Effector memory CD8-positive, alpha-beta T cell (primary cell): ENCODE data around the gene PLCB2.

ENCODE experiments used
- ATAC-seq: fragments of 150-1000 bp; cut with Tn5 transposase; replicated peaks from 2 replicates; pipeline ENCODE4 v1.10.0; 2021; ENCODE audit warnings: mild to moderate bottlenecking, moderate library complexity
- DNase-seq, 3 experiments: peaks; one replicate each; pipeline ENCODE4 v3.0.0; 2021
- H3K27ac Mint-ChIP-seq, 2 donors: one replicate each; pipeline ENCODE4 v1.8.0; 2022; ENCODE audit warnings: mild to moderate bottlenecking in 2 of 2, mixed read lengths in 2 of 2, moderate library complexity in 2 of 2
- H3K27me3 Mint-ChIP-seq, 2 donors: one replicate each; pipeline ENCODE4 v1.8.0; 2022; ENCODE audit warnings: mixed read lengths in 2 of 2
- H3K36me3 Mint-ChIP-seq: one replicate; pipeline ENCODE4 v1.8.0; 2022; ENCODE audit warnings: mild to moderate bottlenecking, moderate library complexity, mixed read lengths; ENCODE audit not compliant: insufficient read depth
- H3K4me1 Mint-ChIP-seq, 2 donors: one replicate each; pipeline ENCODE4 v1.8.0; 2022; ENCODE audit warnings: low read depth in 2 of 2, mixed read lengths in 2 of 2
- H3K4me3 Mint-ChIP-seq, 2 donors: one replicate each; pipeline ENCODE4 v1.8.0; 2022; ENCODE audit warnings: mild to moderate bottlenecking in 2 of 2, mixed read lengths in 2 of 2, moderate library complexity in 2 of 2
- H3K9me3 Mint-ChIP-seq, 2 donors: one replicate each; pipeline ENCODE4 v1.8.0; 2022; ENCODE audit warnings: mixed read lengths in 2 of 2

Gene PLCB2

GRCh38 chr15:40279437-40280141, 28.1 kb downstream of the PLCB2 start:
- DNase-seq = peak; percentile 63 to 68 (median 67)
- Mint-ChIP-seq H3K9me3 (no peaks in the 10 kb centered on the region), H3K27me3 (peaks cover 6 to 42% of the 10 kb centered on the region in 2 donors), H3K36me3 (no peaks in the 10 kb centered on the region), H3K4me3 (peak overlapping the region in 1 of 2 donors; percentile 76), H3K4me1 (peaks cover 3 to 4% of the 10 kb centered on the region in 2 donors), H3K27ac (no peak overlapping the region)
- ATAC-seq = peak; percentile 23

- ATAC-seq (no peak), DNase-seq (no peak)
- Mint-ChIP-seq H3K4me1 (peaks cover 5 to 9% of the 10 kb centered on the region in 2 donors), H3K27ac (no peak overlapping the region), H3K4me3 (no peak overlapping the region), H3K27me3 (peaks cover 6 to 42% of the 10 kb centered on the region in 2 donors), H3K9me3 (no peaks in the 10 kb centered on the region), H3K36me3 (no peaks in the 10 kb centered on the region)
Observed at GRCh38 chr15:40278026-40278425, 29.7 kb downstream of the PLCB2 start.

GRCh38 chr15:40277471-40277870, 30.3 kb downstream of the PLCB2 start:
- ATAC-seq (no peak), DNase-seq (no peak)
- no peak overlapping the region for H3K4me3 Mint-ChIP-seq
- H3K36me3 Mint-ChIP-seq = no peaks in the 10 kb centered on the region
- no peak overlapping the region for H3K27ac Mint-ChIP-seq
- H3K9me3 Mint-ChIP-seq = no peaks in the 10 kb centered on the region
- H3K4me1 Mint-ChIP-seq = peaks cover 5 to 9% of the 10 kb centered on the region in 2 donors
- H3K27me3 Mint-ChIP-seq = peaks cover 6 to 42% of the 10 kb centered on the region in 2 donors

DNA sequence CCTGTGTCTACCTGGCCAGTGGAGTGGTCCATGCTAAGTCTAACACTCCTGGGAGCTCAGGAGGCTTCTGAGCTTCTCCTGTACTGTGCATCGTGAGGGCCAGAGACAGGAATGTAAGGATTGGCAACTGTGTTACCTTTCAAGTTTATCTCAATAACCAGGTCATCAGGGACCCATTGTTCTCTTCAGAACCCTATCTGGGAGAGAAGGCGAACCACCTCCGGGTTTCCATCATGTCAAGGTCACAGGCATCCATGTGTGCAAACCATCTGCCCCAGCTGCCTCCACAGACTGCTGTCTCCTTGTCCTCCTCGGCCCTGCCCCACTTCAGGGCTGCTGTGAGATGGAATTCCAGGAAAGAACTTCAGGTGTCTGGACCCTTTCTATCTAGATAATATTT, 30.8 kb downstream of the PLCB2 start:
- Mint-ChIP-seq H3K27ac (no peak overlapping the region), H3K4me3 (no peak overlapping the region), H3K27me3 (peaks cover 6 to 42% of the 10 kb centered on the region in 2 donors), H3K36me3 (no peaks in the 10 kb centered on the region), H3K4me1 (peaks cover 5 to 9% of the 10 kb centered on the region in 2 donors), H3K9me3 (no peaks in the 10 kb centered on the region)
- DNase-seq (no peak), ATAC-seq (no peak)

DNA sequence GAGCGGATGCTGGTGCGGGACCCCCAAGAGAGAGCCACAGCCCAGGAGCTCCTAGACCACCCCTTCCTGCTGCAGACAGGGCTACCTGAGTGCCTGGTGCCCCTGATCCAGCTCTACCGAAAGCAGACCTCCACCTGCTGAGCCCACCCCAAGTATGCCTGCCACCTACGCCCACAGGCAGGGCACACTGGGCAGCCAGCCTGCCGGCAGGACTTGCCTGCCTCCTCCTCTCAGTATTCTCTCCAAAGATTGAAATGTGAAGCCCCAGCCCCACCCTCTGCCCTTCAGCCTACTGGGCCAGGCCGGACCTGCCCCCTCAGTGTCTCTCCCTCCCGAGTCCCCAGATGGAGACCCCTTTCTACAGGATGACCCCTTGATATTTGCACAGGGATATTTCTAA, 31.8 kb downstream of the PLCB2 start:
- Mint-ChIP-seq H3K9me3 (no peaks in the 10 kb centered on the region), H3K27me3 (peaks cover 6 to 37% of the 10 kb centered on the region in 2 donors), H3K27ac (no peak overlapping the region), H3K4me1 (peaks cover 3 to 9% of the 10 kb centered on the region in 2 donors), H3K4me3 (no peak overlapping the region), H3K36me3 (no peaks in the 10 kb centered on the region)
- ATAC-seq (no peak), DNase-seq (no peak)

GRCh38 chr15:40275523-40275922, 32.2 kb downstream of the PLCB2 start:
- no peak overlapping the region for H3K27ac Mint-ChIP-seq
- no peak for ATAC-seq
- peaks cover 6 to 33% of the 10 kb centered on the region in 2 donors for H3K27me3 Mint-ChIP-seq
- H3K4me3 Mint-ChIP-seq = no peak overlapping the region
- no peak for DNase-seq
- no peaks in the 10 kb centered on the region for H3K36me3 Mint-ChIP-seq
- H3K9me3 Mint-ChIP-seq = no peaks in the 10 kb centered on the region
- peaks cover 3 to 9% of the 10 kb centered on the region in 2 donors for H3K4me1 Mint-ChIP-seq

GRCh38 chr15:40274350-40275274, 33.1 kb downstream of the PLCB2 start:
- peaks cover 6 to 28% of the 10 kb centered on the region in 2 donors for H3K27me3 Mint-ChIP-seq
- H3K4me3 Mint-ChIP-seq = no peak overlapping the region
- H3K27ac Mint-ChIP-seq = no peak overlapping the region
- peak; percentile 89 to 94 (median 91) for DNase-seq
- peak; percentile 90 for ATAC-seq
- no peaks in the 10 kb centered on the region for H3K36me3 Mint-ChIP-seq
- H3K4me1 Mint-ChIP-seq = peaks cover 7 to 9% of the 10 kb centered on the region in 2 donors
- no peaks in the 10 kb centered on the region for H3K9me3 Mint-ChIP-seq

- ATAC-seq (no peak), DNase-seq (no peak)
- peaks cover 6 to 7% of the 10 kb centered on the region in 2 donors for H3K4me1 Mint-ChIP-seq
- H3K27ac Mint-ChIP-seq = no peak overlapping the region
- H3K9me3 Mint-ChIP-seq = no peaks in the 10 kb centered on the region
- no peak overlapping the region for H3K4me3 Mint-ChIP-seq
- no peaks in the 10 kb centered on the region for H3K36me3 Mint-ChIP-seq
- peaks cover 5 to 18% of the 10 kb centered on the region in 2 donors for H3K27me3 Mint-ChIP-seq
Observed at GRCh38 chr15:40273428-40273827, 34.3 kb downstream of the PLCB2 start.

GRCh38 chr15:40272485-40273056, 35.2 kb downstream of the PLCB2 start:
- H3K4me1 Mint-ChIP-seq = peaks cover 6 to 7% of the 10 kb centered on the region in 2 donors
- ATAC-seq (no peak), DNase-seq (no peak)
- peaks cover 0 to 9% of the 10 kb centered on the region in 2 donors for H3K27me3 Mint-ChIP-seq
- peaks cover under 1% of the 10 kb centered on the region for H3K36me3 Mint-ChIP-seq
- H3K9me3 Mint-ChIP-seq = no peaks in the 10 kb centered on the region
- no peak overlapping the region for H3K27ac Mint-ChIP-seq
- H3K4me3 Mint-ChIP-seq = no peak overlapping the region

DNA sequence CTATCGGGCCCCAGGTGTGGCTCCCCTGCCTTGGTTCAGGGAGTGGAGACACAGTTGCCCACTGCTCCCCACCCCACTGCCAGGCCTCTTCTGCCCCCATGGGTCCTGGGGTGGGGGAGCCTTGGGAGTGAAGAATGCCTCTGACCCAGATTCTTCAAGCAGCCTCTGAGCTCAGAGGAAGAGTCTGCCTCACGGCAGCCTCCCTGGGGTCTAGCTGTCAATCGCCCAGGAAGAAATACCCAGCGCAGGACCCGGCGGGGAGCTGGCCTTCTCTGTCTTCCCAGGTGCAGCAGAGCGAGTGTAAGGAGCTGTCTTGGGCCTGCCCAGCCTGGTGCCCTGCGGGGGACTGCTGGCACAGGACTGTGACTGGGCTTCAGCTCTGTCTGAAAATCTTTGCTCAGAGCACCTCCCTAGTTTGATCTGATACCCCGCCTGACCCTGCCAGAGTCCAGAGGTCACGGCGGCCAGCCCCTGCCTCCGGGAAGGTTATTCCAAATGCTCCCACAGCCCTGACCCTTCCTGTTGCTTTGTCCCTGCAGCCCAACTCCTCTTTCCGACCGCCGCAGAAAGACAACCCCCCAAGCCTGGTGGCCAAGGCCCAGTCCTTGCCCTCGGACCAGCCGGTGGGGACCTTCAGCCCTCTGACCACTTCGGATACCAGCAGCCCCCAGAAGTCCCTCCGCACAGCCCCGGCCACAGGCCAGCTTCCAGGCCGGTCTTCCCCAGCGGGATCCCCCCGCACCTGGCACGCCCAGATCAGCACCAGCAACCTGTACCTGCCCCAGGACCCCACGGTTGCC, 35.9 kb downstream of the PLCB2 start:
- ATAC-seq (no peak), DNase-seq (no peak)
- Mint-ChIP-seq H3K36me3 (peaks cover 3% of the 10 kb centered on the region), H3K4me1 (peaks cover 6 to 7% of the 10 kb centered on the region in 2 donors), H3K9me3 (no peaks in the 10 kb centered on the region), H3K4me3 (no peak overlapping the region), H3K27ac (no peak overlapping the region), H3K27me3 (peaks cover 0 to 2% of the 10 kb centered on the region in 2 donors)

DNA sequence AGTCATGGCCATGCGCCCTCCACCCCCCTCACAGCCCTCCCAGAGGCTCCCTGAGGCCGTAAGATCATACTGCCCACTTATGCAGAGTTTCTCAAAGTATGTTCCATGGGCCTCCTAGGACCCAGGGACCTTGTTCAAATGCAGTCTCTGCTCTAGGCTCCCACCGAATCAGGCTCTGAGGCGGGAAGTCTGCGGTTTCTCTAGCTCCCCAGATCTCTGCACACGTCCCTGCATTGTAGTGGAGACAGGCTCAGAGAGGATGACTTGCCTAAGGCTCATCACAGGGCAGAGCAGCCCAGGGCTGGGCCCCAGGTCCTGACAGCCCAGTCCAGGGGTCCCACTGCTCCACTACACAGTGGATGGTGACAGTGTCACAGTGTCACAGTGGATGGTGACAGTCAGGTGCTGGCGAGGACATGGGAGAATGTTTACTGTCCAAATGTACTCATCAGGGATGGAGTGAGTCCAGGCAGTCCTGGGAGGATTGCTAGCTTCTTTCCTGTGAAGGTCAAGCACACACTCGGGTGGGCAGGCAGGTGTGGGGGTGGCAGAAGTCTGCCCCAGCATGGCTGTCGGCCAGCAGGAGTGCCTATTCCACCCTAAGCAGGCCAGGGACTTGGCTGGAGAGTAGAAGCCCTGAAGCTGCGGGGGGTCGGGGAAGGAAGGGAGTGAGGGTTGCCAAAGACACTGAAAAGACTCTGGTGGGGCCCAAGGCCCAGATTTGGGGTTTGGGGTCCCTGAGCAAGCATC, 37.3 kb downstream of the PLCB2 start:
- ATAC-seq (no peak), DNase-seq (no peak)
- Mint-ChIP-seq H3K27ac (peak overlapping the region in 1 of 2 donors; percentile 42), H3K4me3 (no peak overlapping the region), H3K9me3 (no peaks in the 10 kb centered on the region), H3K27me3 (no peaks in the 10 kb centered on the region), H3K36me3 (peaks cover 3% of the 10 kb centered on the region), H3K4me1 (peaks cover 6 to 7% of the 10 kb centered on the region in 2 donors)

- Mint-ChIP-seq H3K36me3 (peaks cover 3% of the 10 kb centered on the region), H3K27me3 (no peaks in the 10 kb centered on the region), H3K9me3 (no peaks in the 10 kb centered on the region), H3K4me1 (peaks cover 4 to 6% of the 10 kb centered on the region in 2 donors), H3K27ac (peak overlapping the region in 1 of 2 donors; percentile 42), H3K4me3 (no peak overlapping the region)
- ATAC-seq = no peak
- DNase-seq = no peak
Observed at GRCh38 chr15:40269604-40270003, 38.1 kb downstream of the PLCB2 start.
